GM21423 (cell line): ENCODE results near the gene SCAMP2.
A peak's percentile ranks its signal among the peaks of the same experiment; 100 is the strongest.

Experiments used
- ATAC-seq: cut with Tn5 transposase; IDR thresholded peaks from one replicate; pipeline ENCODE4 v1.9.1; 2021; ENCODE audit warnings: mild to moderate bottlenecking, moderate library complexity; ENCODE audit not compliant: unreplicated experiment

The SCAMP2 gene

GRCh38 chr15:74821790-74822158 is 51.4 kb downstream of the SCAMP2 start:
- no peak for ATAC-seq

- peak; percentile 62 for ATAC-seq
Observed at GRCh38 chr15:74821091-74821789, 51.9 kb downstream of the SCAMP2 start.

GRCh38 chr15:74820056-74820455 is 53.1 kb downstream of the SCAMP2 start:
- no peak for ATAC-seq

- ATAC-seq: no peak
Observed at GRCh38 chr15:74817370-74817737, 55.8 kb downstream of the SCAMP2 start.

GRCh38 chr15:74816624-74817369 is 56.4 kb downstream of the SCAMP2 start:
- no peak for ATAC-seq

GRCh38 chr15:74815961-74816360 is 57.2 kb downstream of the SCAMP2 start:
- ATAC-seq: no peak

- no peak for ATAC-seq
Observed at GRCh38 chr15:74815121-74815934, 57.8 kb downstream of the SCAMP2 start.

- no peak for ATAC-seq
Observed at GRCh38 chr15:74812533-74812932, 60.6 kb downstream of the SCAMP2 start, which contains the start of gene LMAN1L. Gene LMAN1L, plus strand, starts transcription at chr15:74812835. Its CDS starts 20 bp downstream, at chr15:74812855.

- no peak for ATAC-seq
Observed at GRCh38 chr15:74809956-74810355, 63.2 kb downstream of the SCAMP2 start.

GRCh38 chr15:74809242-74809641 is 63.9 kb downstream of the SCAMP2 start:
- ATAC-seq: no peak

- ATAC-seq: no peak
Observed at GRCh38 chr15:74808840-74809229, 64.3 kb downstream of the SCAMP2 start.

- ATAC-seq: no peak
Observed at GRCh38 chr15:74808078-74808839, 64.9 kb downstream of the SCAMP2 start.

- ATAC-seq: no peak
Observed at GRCh38 chr15:74807282-74807681, 65.9 kb downstream of the SCAMP2 start.

- no peak for ATAC-seq
Observed at GRCh38 chr15:74804935-74805334, 68.2 kb downstream of the SCAMP2 start.

GRCh38 chr15:74802862-74803447 is 70.2 kb downstream of the SCAMP2 start:
- ATAC-seq: no peak

- ATAC-seq: no peak
Observed at GRCh38 chr15:74802290-74802689, 70.9 kb downstream of the SCAMP2 start.

- ATAC-seq: no peak
Observed at GRCh38 chr15:74801311-74801997, 71.7 kb downstream of the SCAMP2 start.

- ATAC-seq: no peak
Observed at GRCh38 chr15:74800559-74801094, 72.5 kb downstream of the SCAMP2 start.

GRCh38 chr15:74799856-74800558 is 73.2 kb downstream of the SCAMP2 start:
- ATAC-seq: peak; percentile 62
